K562 (cell line): ENCODE measurements around the gene STAP1. TPM values are rescaled to one million over a fixed set of nuclear protein-coding genes. Genes with fewer than 3 reads are reported as not detected.

Experiments used
- BRD9 ChIP-seq: fragments of 450-650 bp; IDR thresholded peaks from 2 replicates; pipeline ENCODE4 v1.6.1; 2018; ENCODE audit warnings: low read depth; ENCODE audit not compliant: partially characterized antibody
- ELK1 ChIP-seq: sonication (generic); formaldehyde crosslinking; IDR thresholded peaks from 2 replicates; pipeline ENCODE4 v1.8.1; 2022; ENCODE audit warnings: missing genetic modification reagents
- FOXO4 ChIP-seq: fragments of 450-650 bp; formaldehyde crosslinking; IDR thresholded peaks from 2 replicates; pipeline ENCODE4 v1.4.0; 2020; ENCODE audit warnings: mild to moderate bottlenecking, moderate library complexity
- KLF13 ChIP-seq: fragments of 450-650 bp; IDR thresholded peaks from 2 replicates; pipeline ENCODE4 v1.6.1; 2016; ENCODE audit warnings: missing genetic modification characterization, low read depth, mild to moderate bottlenecking, missing compliant biosample characterization, moderate library complexity, borderline replicate concordance
- MGA ChIP-seq: fragments of 450-650 bp; IDR thresholded peaks from 2 replicates; pipeline ENCODE4 v1.6.1; 2016; ENCODE audit warnings: mild to moderate bottlenecking, moderate library complexity
- NCOA4 ChIP-seq: fragments of 450-650 bp; IDR thresholded peaks from 2 replicates; pipeline ENCODE4 v1.6.1; 2018; ENCODE audit warnings: mild to moderate bottlenecking; ENCODE audit not compliant: partially characterized antibody
- PML ChIP-seq: IDR thresholded peaks from 2 replicates; pipeline ENCODE4 v1.6.1; 2012; ENCODE audit warnings: low read length, inconsistent platforms
- PRPF4 ChIP-seq: fragments of 200-400 bp; formaldehyde crosslinking; IDR thresholded peaks from one replicate; pipeline ENCODE4 v1.6.1; 2017; ENCODE audit warnings: low read length, low read depth, mild to moderate bottlenecking; ENCODE audit not compliant: insufficient read depth, poor library complexity, severe bottlenecking
- ZNF174 ChIP-seq: fragments of 250-450 bp; sonication (Bioruptor Pico); IDR thresholded peaks from 2 replicates; pipeline ENCODE4 v1.4.0; 2020; ENCODE audit warnings: mild to moderate bottlenecking
- ZNF695 ChIP-seq: fragments of 450-650 bp; formaldehyde crosslinking; IDR thresholded peaks from 2 replicates; pipeline ENCODE4 v1.4.0; 2020; ENCODE audit warnings: mild to moderate bottlenecking, moderate library complexity
- polyA plus RNA-seq, 8 experiments: library from polyadenylated mRNA; depleted of rRNA in 4 of 8; stranded (reverse) in 5 of 8; unstranded in 3 of 8; fragments of >200 nt; fragmentation: Nextera tagmentation in 2 of 8; fragmentation: Illumina TruSeq in 1 of 8; extraction: Ambion mirVana in 2 of 8; extraction: Trizol in 1 of 8; gene quantifications; 2 replicates each; pipeline versions ENCODE4 v1.2.1 to v1.2.3, GENCODE V29; 2011 to 2014; ENCODE audit warnings: inconsistent platforms in 1 of 8, missing spikeins in 1 of 8
- total RNA-seq, 7 experiments: library from RNA; depleted of rRNA in 6 of 7; stranded (reverse); fragments of >200 nt in 6 of 7; fragmentation: Illumina TruSeq in 2 of 7; extraction: Trizol in 2 of 7; gene quantifications; 2 replicates each; pipeline versions ENCODE4 v1.2.1 to v1.2.3, GENCODE V29; 2011 to 2021; ENCODE audit warnings: low replicate concordance in 1 of 7
- TF ChIP-seq, protein P1 (sequence below): fragments of 450-650 bp; formaldehyde crosslinking; IDR thresholded peaks from 2 replicates; pipeline ENCODE4 v1.4.0; 2020; ENCODE audit warnings: mild to moderate bottlenecking, moderate library complexity

The STAP1 gene
- total and polyA plus RNA-seq, 9 of the 15 experiments (the other 6 are each of a cell fraction or from before 2014, with no cell fraction given): 0.50 to 5.6 (median 1.4) TPM

DNA sequence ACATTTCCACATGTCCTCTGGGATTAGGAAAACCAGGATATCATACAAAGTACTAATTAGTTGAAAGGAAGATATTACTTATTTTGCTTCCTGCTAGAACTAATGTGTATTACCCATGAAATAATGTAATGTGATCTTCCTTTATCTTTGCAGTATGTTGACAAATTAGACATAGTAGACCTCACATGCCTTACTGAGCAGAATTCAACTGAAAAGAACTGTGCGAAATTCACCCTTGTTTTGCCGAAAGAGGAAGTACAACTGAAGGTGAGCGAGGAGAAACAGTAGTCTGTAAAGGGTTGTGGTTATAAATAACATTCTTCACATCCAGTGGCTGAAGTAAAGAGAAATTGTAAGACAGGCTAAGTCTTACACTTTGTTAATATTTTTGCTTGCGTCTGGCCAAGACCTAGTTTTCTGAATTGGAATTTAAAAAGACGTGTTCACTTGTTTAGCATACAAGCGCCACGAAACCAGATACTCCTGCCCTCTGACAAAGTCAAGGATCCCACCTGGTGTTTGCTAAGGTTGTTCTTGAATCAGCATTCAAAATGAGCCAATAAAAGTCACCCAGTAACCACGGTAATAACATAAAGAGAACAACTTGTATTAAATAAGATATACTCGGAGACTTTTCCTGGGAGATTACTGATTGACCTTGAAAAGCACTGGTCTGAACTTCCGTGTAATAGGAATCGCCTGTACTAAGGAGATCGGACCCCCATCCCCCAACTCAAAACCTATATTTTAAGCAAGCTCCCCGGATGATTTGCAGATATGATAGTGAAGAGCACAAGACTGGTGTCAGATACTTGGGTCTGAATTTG, 16.9 kb downstream of the STAP1 start (continued):
- TF ChIP-seq, protein P1, sequence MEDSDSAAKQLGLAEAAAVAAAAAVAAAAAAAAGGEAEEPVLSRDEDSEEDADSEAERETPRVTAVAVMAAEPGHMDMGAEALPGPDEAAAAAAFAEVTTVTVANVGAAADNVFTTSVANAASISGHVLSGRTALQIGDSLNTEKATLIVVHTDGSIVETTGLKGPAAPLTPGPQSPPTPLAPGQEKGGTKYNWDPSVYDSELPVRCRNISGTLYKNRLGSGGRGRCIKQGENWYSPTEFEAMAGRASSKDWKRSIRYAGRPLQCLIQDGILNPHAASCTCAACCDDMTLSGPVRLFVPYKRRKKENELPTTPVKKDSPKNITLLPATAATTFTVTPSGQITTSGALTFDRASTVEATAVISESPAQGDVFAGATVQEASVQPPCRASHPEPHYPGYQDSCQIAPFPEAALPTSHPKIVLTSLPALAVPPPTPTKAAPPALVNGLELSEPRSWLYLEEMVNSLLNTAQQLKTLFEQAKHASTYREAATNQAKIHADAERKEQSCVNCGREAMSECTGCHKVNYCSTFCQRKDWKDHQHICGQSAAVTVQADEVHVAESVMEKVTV: no peak
- no peak for TF ChIP-seq NCOA4
- TF ChIP-seq PRPF4: no peak
- TF ChIP-seq BRD9: peak; percentile 62
- no peak for TF ChIP-seq MGA
- no peak for TF ChIP-seq KLF13 (tag)
- no peak for TF ChIP-seq ELK1 (CRISPR knock-in tag)
- no peak for TF ChIP-seq FOXO4
- TF ChIP-seq ZNF174: no peak
- no peak for TF ChIP-seq ZNF695
- TF ChIP-seq PML: peak; percentile 77
